Astrocyte of the spinal cord (primary cell): ENCODE measurements around the gene SLC2A13.
"Not testable (repeated sequence)": the region's sequence is repeated elsewhere in the genome, so short reads cannot be mapped to it uniquely, and the experiment has no call there.

Experiments used
- DNase-seq: peaks from one replicate; pipeline ENCODE4 v3.0.0; 2011; ENCODE audit warnings: low read depth, low spot score
- H3K4me3 ChIP-seq: 2 replicates; pipeline ENCODE4 v1.5.1; 2011; ENCODE audit warnings: low read depth, mild to moderate bottlenecking, low read length, moderate library complexity
- in situ Hi-C: cut with HindIII; loops from 2 replicates; pipeline ENCODE4 v1.10.0; 2017; ENCODE audit warnings: low sequenced_read_pairs
- TF ChIP-seq, protein P1 (sequence below): IDR thresholded peaks from 2 replicates; pipeline ENCODE4 v1.5.1; 2012; ENCODE audit warnings: low read depth, mild to moderate bottlenecking, low read length, inconsistent platforms

The SLC2A13 gene

DNA sequence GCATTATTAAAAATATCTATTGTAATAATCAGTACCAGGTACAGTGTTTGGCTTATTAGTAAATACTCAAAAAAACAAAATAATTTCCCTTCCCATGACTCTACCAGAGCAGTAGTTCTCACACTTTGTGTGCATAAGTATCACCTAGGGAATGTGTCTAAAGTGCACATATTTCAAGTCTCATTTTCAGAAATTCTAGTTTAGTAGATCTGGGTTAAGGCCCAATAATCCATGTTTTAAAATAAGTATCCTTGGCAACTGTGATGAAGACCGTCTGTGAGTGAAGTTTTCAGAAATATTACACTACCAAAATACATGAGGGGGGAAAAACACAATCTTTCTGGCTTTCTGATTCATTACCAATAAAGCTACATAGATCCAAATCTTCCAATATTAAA lies 237.6 kb downstream of the SLC2A13 start:
- no peak for DNase-seq
- in situ Hi-C loops: no loop called here
- TF ChIP-seq, protein P1, sequence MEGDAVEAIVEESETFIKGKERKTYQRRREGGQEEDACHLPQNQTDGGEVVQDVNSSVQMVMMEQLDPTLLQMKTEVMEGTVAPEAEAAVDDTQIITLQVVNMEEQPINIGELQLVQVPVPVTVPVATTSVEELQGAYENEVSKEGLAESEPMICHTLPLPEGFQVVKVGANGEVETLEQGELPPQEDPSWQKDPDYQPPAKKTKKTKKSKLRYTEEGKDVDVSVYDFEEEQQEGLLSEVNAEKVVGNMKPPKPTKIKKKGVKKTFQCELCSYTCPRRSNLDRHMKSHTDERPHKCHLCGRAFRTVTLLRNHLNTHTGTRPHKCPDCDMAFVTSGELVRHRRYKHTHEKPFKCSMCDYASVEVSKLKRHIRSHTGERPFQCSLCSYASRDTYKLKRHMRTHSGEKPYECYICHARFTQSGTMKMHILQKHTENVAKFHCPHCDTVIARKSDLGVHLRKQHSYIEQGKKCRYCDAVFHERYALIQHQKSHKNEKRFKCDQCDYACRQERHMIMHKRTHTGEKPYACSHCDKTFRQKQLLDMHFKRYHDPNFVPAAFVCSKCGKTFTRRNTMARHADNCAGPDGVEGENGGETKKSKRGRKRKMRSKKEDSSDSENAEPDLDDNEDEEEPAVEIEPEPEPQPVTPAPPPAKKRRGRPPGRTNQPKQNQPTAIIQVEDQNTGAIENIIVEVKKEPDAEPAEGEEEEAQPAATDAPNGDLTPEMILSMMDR: no peak
- no peak overlapping the region for H3K4me3 ChIP-seq

DNA sequence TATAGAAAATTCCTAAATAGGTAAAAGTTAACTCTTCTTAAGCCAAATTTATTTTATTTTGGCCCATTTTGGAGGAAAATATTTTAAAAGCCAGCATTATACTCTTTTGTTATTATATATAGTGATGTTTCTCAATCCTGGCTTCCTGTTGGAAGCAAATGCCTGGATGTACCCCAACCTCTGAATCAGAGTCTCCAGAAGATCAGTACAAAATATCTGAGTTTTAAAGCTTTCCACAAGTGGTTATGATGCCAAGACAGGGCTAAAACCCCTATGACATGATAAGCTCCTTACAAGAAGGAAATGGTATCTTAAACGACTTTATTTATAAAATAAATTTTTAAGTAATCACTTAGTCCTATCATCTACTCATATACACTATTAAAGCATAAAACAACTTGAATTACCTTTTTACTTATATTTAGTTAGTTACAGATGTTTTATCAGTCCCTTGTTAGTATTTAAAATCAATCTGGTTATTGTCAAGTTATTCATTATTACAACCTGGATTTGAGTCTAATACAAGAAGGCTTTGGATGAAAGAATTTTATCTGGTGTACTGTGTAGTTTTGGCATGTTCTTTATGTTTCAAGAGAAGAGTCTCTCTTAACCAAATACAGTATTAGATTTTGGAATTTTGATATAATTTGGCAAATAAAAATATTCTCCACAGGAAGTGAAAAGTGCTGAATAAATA lies 238.1 kb downstream of the SLC2A13 start:
- no peak overlapping the region for H3K4me3 ChIP-seq
- no peak for DNase-seq
- TF ChIP-seq, protein P1: no peak
- in situ Hi-C loops: no loop called here

DNA sequence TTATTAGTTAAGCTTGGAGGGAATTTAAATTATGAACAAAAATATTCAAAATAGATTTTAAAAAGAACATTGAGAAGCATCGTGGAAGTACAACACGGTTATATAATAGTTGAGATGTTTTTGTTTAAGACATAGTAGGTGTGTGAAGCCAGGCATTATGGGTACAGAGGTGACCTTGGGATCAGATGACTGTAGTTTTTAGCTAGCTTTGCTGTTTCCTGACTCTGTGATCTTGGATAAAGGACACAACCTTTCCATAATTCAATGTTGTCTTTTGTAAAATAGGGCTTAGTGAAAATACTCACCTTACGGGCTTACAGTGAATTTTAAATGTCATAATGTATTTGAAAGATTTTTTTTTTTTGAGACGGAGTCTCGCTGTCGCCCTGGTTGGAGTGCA lies 239.7 kb downstream of the SLC2A13 start:
- H3K4me3 ChIP-seq: no peak overlapping the region
- in situ Hi-C loops: no loop called here
- TF ChIP-seq, protein P1: no peak
- DNase-seq: no peak

DNA sequence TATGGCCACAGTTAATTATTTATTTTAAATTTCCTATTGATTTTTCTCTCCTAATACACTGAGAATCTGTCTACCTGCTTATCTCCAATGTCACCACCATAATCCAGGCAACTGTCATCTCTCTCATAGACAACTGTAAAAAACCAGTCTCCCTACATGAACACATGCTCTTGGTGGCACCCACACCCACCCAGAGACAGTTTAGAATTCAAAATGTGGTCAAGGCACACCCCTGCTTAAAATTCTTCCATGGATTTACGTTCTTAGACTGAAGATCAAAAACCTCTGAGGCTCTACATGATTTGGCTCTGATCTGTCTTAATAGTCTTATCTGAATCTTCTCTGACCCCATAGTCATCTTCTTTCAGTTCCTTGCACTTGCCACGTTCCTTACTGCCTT lies 245.2 kb downstream of the SLC2A13 start:
- DNase-seq: no peak
- H3K4me3 ChIP-seq: no peak overlapping the region
- TF ChIP-seq, protein P1: no peak
- in situ Hi-C loops: no loop called here

DNA sequence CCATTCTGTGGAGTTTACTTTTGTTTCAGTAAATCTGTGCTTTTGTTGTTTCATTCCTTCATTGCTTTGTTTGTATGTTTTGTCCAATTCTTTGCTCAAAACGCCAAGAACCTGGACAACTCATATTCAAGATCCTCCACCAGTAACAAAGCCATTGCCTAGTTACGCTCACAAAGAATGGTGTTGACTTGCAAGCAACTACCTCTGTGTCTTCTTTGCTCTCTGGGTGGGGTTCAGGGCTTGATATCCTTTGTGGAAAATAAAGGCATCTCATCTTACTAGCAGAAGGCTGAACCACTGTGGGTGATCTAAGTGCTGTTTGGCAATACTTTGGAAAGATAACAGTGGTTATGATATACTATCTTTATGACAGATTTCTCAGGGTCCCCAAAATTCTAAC lies 252.9 kb downstream of the SLC2A13 start:
- TF ChIP-seq, protein P1: no peak
- in situ Hi-C loops: no loop called here
- no peak overlapping the region for H3K4me3 ChIP-seq
- DNase-seq: no peak

DNA sequence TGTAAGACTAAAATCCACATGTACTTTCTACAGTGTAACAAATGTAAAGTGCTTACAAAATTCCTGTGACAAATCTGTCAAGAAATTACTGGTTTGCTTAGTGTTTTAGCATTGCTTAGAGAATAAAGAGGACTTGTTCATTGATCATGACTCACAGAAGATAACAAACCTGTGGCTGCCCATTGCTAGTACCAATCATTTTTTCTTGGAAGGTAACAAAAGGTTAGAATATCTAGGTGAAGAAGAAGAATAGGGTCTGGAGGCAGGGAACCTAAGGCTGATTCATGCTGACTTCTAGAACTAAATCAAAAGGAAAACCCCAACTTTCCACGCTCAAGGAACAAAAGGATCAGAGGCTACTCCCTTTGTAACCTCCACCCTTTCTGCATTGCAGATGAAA lies 253.5 kb downstream of the SLC2A13 start:
- TF ChIP-seq, protein P1: no peak
- in situ Hi-C loops: no loop called here
- no peak overlapping the region for H3K4me3 ChIP-seq
- no peak for DNase-seq

DNA sequence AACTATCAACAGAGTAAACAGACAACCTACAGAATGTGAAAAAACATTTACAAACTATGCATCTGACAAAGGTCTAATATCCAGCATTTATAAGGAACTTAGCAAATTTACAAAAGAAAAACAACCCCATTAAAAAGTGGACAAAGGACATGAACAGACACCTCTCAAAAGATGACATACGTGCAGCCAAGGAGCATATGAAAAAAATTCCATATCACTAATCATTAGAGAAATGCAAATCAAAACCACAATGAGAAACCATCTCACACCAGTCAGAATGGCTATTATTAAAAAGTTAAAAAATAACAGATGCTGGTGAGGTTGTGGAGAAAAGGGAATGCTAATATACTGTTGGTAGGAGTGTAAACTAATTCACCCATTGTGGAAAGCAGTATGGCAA lies 257.7 kb downstream of the SLC2A13 start:
- in situ Hi-C loops, H3K4me3 ChIP-seq, DNase-seq: not testable (repeated sequence)
